Astrocyte (in vitro differentiated cells and primary cell): ENCODE data around the gene EPHB2. TPM values are rescaled to one million over a fixed set of nuclear protein-coding genes. Genes with fewer than 3 reads are reported as not detected.

Source experiments
- DNase-seq: peaks from one replicate; pipeline ENCODE4 v3.0.0-alpha.2; 2010; ENCODE audit warnings: low read depth
- FAIRE-seq: peaks from 2 replicates; lab custom pipeline; 2011; peaks lifted over from hg19 to GRCh38; lab: Jason Lieb, UNC
- H2AFZ ChIP-seq: 2 replicates; pipeline ENCODE4 v1.6.0; 2012; ENCODE audit warnings: low read depth, low read length, inconsistent platforms
- H3K27ac ChIP-seq: 2 replicates; pipeline ENCODE4 v1.5.1; 2011; ENCODE audit warnings: low read depth, low read length, inconsistent platforms
- H3K27me3 ChIP-seq: 2 replicates; pipeline ENCODE4 v1.6.0; 2011; ENCODE audit warnings: low read length, inconsistent platforms; ENCODE audit not compliant: insufficient read depth
- H3K36me3 ChIP-seq: 2 replicates; pipeline ENCODE4 v1.5.1; 2011; ENCODE audit warnings: low read length, inconsistent platforms; ENCODE audit not compliant: insufficient read depth
- H3K4me1 ChIP-seq: 2 replicates; pipeline ENCODE4 v1.5.1; 2011; ENCODE audit warnings: low read length, inconsistent platforms; ENCODE audit not compliant: insufficient read depth
- H3K4me2 ChIP-seq: 2 replicates; pipeline ENCODE4 v1.6.0; 2012; ENCODE audit warnings: low read length, inconsistent platforms
- H3K4me3 ChIP-seq: 2 replicates; pipeline ENCODE4 v1.5.1; 2011; ENCODE audit warnings: low read depth, mild to moderate bottlenecking, low read length, inconsistent platforms; ENCODE audit not compliant: insufficient read depth
- H3K79me2 ChIP-seq: 2 replicates; pipeline ENCODE4 v1.6.0; 2012; ENCODE audit warnings: mild to moderate bottlenecking, low read length, inconsistent platforms; ENCODE audit not compliant: insufficient read depth
- H3K9ac ChIP-seq: 2 replicates; pipeline ENCODE4 v1.6.0; 2012; ENCODE audit warnings: mild to moderate bottlenecking, low read length, inconsistent platforms
- H3K9me3 ChIP-seq: 2 replicates; pipeline ENCODE4 v1.5.1; 2012; ENCODE audit warnings: low read depth, mild to moderate bottlenecking, low read length, inconsistent platforms; ENCODE audit not compliant: insufficient read depth
- H4K20me1 ChIP-seq: 2 replicates; pipeline ENCODE4 v1.6.0; 2012; ENCODE audit warnings: low read length, inconsistent platforms; ENCODE audit not compliant: insufficient read depth
- H3K27ac Mint-ChIP-seq: one replicate; pipeline ENCODE4 v1.8.0; 2021; ENCODE audit warnings: mild to moderate bottlenecking, mixed read lengths; ENCODE audit not compliant: unreplicated experiment
- H3K27me3 Mint-ChIP-seq: one replicate; pipeline ENCODE4 v1.8.0; 2021; ENCODE audit warnings: low read depth, mixed read lengths; ENCODE audit not compliant: unreplicated experiment
- H3K36me3 Mint-ChIP-seq: one replicate; pipeline ENCODE4 v1.8.0; 2021; ENCODE audit warnings: low read depth, mixed read lengths; ENCODE audit not compliant: unreplicated experiment
- H3K4me1 Mint-ChIP-seq: one replicate; pipeline ENCODE4 v1.8.0; 2021; ENCODE audit warnings: low read depth, mixed read lengths; ENCODE audit not compliant: unreplicated experiment
- H3K4me3 Mint-ChIP-seq: one replicate; pipeline ENCODE4 v1.8.0; 2021; ENCODE audit warnings: mild to moderate bottlenecking, moderate library complexity, mixed read lengths; ENCODE audit not compliant: unreplicated experiment
- H3K9me3 Mint-ChIP-seq: one replicate; pipeline ENCODE4 v1.8.0; 2021; ENCODE audit warnings: mild to moderate bottlenecking, mixed read lengths; ENCODE audit not compliant: unreplicated experiment
- EZH2 ChIP-seq: IDR thresholded peaks from 2 replicates; pipeline ENCODE4 v1.6.1; 2012; ENCODE audit warnings: mild to moderate bottlenecking, low read length, inconsistent platforms; ENCODE audit not compliant: insufficient read depth
- total RNA-seq: library from RNA; stranded (reverse); gene quantifications from 2 replicates; pipeline ENCODE4 v1.2.1, GENCODE V29; 2021
- TF ChIP-seq, protein P1 (sequence below): IDR thresholded peaks from 2 replicates; pipeline ENCODE4 v1.5.1; 2011; ENCODE audit warnings: low read depth, mild to moderate bottlenecking, inconsistent platforms, low read length, moderate library complexity; ENCODE audit not compliant: insufficient read depth

EPHB2 gene
- total RNA-seq, 1 donor from 2014 or later: 8.4 TPM

DNA sequence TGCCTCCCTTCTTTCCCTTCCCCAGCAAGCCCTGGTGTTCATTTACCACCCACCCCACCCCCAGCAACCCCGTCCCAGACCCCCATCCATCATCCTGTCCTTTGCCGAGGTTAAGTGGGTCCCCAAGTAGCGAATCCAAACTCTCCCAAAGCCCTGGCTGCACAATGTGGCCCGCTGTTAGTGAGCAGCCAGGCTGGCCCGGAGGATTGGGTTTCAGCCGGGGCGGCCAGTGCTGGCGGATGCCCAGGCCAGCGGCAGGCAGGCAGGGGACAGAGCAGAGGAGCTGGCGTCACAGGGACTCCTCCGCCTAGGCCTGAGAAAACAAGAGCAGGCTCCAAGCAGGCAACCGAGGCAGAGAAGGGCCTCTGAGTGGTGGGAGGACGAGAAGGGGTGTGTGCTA is 61.4 kb downstream of the EPHB2 start:
- no peak overlapping the region for H3K27ac Mint-ChIP-seq
- no peak for FAIRE-seq
- Histone ChIP-seq H4K20me1 (peaks cover 80% of the 10 kb centered on the region), H3K27me3 (no peaks in the 10 kb centered on the region), H3K4me3 (no peak overlapping the region), H3K4me1 (peaks cover 18% of the 10 kb centered on the region), H3K36me3 (no peaks in the 10 kb centered on the region), H3K9ac (no peak overlapping the region), H3K4me2 (no peak overlapping the region), H2AFZ (no peak overlapping the region), H3K27ac (no peak overlapping the region), H3K9me3 (no peaks in the 10 kb centered on the region), H3K79me2 (peaks cover 79% of the 10 kb centered on the region)
- peaks cover 49% of the 10 kb centered on the region for H3K27me3 Mint-ChIP-seq
- H3K9me3 Mint-ChIP-seq: no peaks in the 10 kb centered on the region
- no peaks in the 10 kb centered on the region for H3K4me1 Mint-ChIP-seq
- peaks cover 3% of the 10 kb centered on the region for H3K36me3 Mint-ChIP-seq
- TF ChIP-seq EZH2: no peak
- TF ChIP-seq, protein P1, sequence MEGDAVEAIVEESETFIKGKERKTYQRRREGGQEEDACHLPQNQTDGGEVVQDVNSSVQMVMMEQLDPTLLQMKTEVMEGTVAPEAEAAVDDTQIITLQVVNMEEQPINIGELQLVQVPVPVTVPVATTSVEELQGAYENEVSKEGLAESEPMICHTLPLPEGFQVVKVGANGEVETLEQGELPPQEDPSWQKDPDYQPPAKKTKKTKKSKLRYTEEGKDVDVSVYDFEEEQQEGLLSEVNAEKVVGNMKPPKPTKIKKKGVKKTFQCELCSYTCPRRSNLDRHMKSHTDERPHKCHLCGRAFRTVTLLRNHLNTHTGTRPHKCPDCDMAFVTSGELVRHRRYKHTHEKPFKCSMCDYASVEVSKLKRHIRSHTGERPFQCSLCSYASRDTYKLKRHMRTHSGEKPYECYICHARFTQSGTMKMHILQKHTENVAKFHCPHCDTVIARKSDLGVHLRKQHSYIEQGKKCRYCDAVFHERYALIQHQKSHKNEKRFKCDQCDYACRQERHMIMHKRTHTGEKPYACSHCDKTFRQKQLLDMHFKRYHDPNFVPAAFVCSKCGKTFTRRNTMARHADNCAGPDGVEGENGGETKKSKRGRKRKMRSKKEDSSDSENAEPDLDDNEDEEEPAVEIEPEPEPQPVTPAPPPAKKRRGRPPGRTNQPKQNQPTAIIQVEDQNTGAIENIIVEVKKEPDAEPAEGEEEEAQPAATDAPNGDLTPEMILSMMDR: no peak
- DNase-seq: no peak
- no peak overlapping the region for H3K4me3 Mint-ChIP-seq

DNA sequence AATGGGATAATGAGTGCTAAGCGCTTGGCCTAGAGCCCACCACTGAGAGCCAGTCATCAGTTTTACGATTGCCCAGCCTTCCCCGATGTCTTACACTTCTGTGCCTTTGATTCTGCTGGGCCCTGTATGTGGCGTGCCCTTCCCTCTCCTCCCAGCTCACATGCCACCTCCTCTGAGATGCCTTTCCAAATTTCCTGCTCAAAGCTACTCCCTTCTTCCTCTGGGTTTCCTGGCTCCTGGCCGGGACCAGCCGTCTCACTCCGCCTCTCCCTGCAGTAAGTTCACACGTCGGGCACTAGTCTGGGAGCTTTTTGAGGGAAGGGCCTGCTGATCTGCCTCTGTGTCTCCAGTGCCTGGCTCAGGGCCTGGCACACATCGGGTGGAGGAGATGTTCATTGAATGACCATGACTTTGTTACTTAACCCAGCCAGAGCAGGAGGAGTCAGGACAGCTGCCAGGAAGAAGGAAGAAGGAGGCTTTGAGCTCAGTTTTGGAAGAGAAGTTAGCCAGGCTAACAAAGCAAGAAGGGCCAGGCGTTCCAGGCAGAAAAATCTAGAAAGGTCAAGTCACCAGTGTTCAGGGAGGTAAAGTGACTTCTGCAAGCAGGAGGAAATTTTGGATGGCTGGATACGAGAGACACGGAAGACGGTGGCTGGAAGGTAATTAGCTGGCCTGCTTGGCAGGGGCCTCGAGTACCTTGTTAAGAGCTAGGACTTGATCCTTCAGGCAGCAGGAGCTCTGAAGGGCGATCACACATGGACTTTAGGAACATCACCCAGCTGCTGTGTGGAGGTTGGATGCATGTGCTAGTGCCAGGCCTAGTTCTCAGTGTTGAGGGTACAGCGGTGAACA is 63.6 kb downstream of the EPHB2 start:
- Mint-ChIP-seq H3K27me3 (peaks cover 63% of the 10 kb centered on the region), H3K36me3 (peaks cover 3% of the 10 kb centered on the region), H3K27ac (no peak overlapping the region), H3K4me3 (no peak overlapping the region), H3K4me1 (no peaks in the 10 kb centered on the region), H3K9me3 (no peaks in the 10 kb centered on the region)
- peak; percentile 67 for DNase-seq
- Histone ChIP-seq H3K9ac (peak overlapping the region; percentile 19), H3K79me2 (peaks cover 84% of the 10 kb centered on the region), H3K4me3 (no peak overlapping the region), H3K36me3 (no peaks in the 10 kb centered on the region), H3K4me1 (peaks cover 25% of the 10 kb centered on the region), H3K4me2 (peak overlapping the region; percentile 14), H2AFZ (peak overlapping the region; percentile 32), H3K9me3 (no peaks in the 10 kb centered on the region), H3K27ac (no peak overlapping the region), H3K27me3 (no peaks in the 10 kb centered on the region), H4K20me1 (peaks cover 83% of the 10 kb centered on the region)
- no peak for TF ChIP-seq EZH2
- TF ChIP-seq, protein P1: no peak
- peak; percentile 52 for FAIRE-seq

DNA sequence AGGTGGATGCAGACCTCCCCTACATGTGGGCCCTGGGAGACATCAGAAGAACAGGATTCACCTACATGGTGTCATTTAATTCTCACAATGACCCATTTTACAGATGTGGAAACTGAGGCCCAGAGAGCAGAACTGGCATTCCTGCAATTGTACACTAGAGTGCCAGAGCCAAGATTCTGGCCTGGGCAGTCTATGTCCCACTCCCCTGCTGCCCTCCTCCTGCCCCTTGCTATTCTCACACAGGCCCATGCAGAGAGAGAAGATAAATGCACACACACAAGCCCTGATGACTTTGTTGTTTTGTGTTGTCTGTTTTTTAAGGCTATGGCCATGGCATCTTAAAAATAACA is 64.2 kb downstream of the EPHB2 start:
- TF ChIP-seq, protein P1: no peak
- TF ChIP-seq EZH2: no peak
- H3K27me3 Mint-ChIP-seq: peaks cover 66% of the 10 kb centered on the region
- H3K27me3 ChIP-seq: no peaks in the 10 kb centered on the region
- no peak for DNase-seq
- H3K4me2 ChIP-seq: no peak overlapping the region
- no peak overlapping the region for H3K9ac ChIP-seq
- peaks cover 3% of the 10 kb centered on the region for H3K36me3 Mint-ChIP-seq
- H3K27ac Mint-ChIP-seq: no peak overlapping the region
- peaks cover 84% of the 10 kb centered on the region for H4K20me1 ChIP-seq
- peaks cover 87% of the 10 kb centered on the region for H3K79me2 ChIP-seq
- no peak for FAIRE-seq
- H3K27ac ChIP-seq: no peak overlapping the region
- no peaks in the 10 kb centered on the region for H3K9me3 ChIP-seq
- H3K4me1 ChIP-seq: peaks cover 25% of the 10 kb centered on the region
- H3K4me3 ChIP-seq: no peak overlapping the region
- H2AFZ ChIP-seq: no peak overlapping the region
- no peak overlapping the region for H3K4me3 Mint-ChIP-seq
- no peaks in the 10 kb centered on the region for H3K36me3 ChIP-seq
- no peaks in the 10 kb centered on the region for H3K9me3 Mint-ChIP-seq
- no peaks in the 10 kb centered on the region for H3K4me1 Mint-ChIP-seq
